C4-2B (cell line): ENCODE results near the gene TRAPPC12.

Experiments
- H3K27ac ChIP-seq: fragments of 450-650 bp; 2 replicates; pipeline ENCODE4 v1.5.1; 2017
- CTCF ChIP-seq: fragments of 450-650 bp; conservative IDR thresholded peaks from 2 replicates; pipeline ENCODE4 v1.5.1; 2017; ENCODE audit warnings: mild to moderate bottlenecking
- ZFX ChIP-seq: fragments of 450-650 bp; IDR thresholded peaks from 2 replicates; pipeline ENCODE4 v1.6.1; 2017

Gene TRAPPC12

GRCh38 chr2:3462493-3463104 lies 83.1 kb downstream of the TRAPPC12 start:
- H3K27ac ChIP-seq, result no peak overlapping the region
- peak; percentile 70; the same call in 1 of the 2 replicates for TF ChIP-seq CTCF
- TF ChIP-seq ZFX, result no peak

- TF ChIP-seq ZFX (no peak), CTCF (no peak)
- no peak overlapping the region for H3K27ac ChIP-seq
Measured at GRCh38 chr2:3463186-3463835, 83.8 kb downstream of the TRAPPC12 start.

GRCh38 chr2:3463944-3464343 lies 84.5 kb downstream of the TRAPPC12 start:
- no peak overlapping the region for H3K27ac ChIP-seq
- TF ChIP-seq ZFX (no peak), CTCF (no peak)

- no peak overlapping the region for H3K27ac ChIP-seq
- TF ChIP-seq ZFX (no peak), CTCF (no peak)
Measured at GRCh38 chr2:3464401-3465005, 85.0 kb downstream of the TRAPPC12 start.

GRCh38 chr2:3465328-3465727 lies 85.8 kb downstream of the TRAPPC12 start:
- TF ChIP-seq CTCF, result no peak
- TF ChIP-seq ZFX, result no peak
- no peak overlapping the region for H3K27ac ChIP-seq

GRCh38 chr2:3465844-3466481 lies 86.5 kb downstream of the TRAPPC12 start:
- no peak overlapping the region for H3K27ac ChIP-seq

More at GRCh38 chr2:3465844-3466481, 86.5 kb downstream of the TRAPPC12 start:
- no peak for TF ChIP-seq CTCF
- TF ChIP-seq ZFX, result no peak
